ENCODE results near the gene NTNG2.

NTNG2 gene

GRCh38 chr9:132146575-132146974, 15.3 kb upstream of the NTNG2 start:
- no peak for DNase-seq (ENCODE audit: low read depth in 2 of 2)

GRCh38 chr9:132147331-132147730, 14.5 kb upstream of the NTNG2 start:
- DNase-seq (ENCODE audit: low read depth in 2 of 2): no peak

GRCh38 chr9:132147839-132148238, 14.0 kb upstream of the NTNG2 start:
- DNase-seq (ENCODE audit: low read depth in 2 of 2): no peak

DNA sequence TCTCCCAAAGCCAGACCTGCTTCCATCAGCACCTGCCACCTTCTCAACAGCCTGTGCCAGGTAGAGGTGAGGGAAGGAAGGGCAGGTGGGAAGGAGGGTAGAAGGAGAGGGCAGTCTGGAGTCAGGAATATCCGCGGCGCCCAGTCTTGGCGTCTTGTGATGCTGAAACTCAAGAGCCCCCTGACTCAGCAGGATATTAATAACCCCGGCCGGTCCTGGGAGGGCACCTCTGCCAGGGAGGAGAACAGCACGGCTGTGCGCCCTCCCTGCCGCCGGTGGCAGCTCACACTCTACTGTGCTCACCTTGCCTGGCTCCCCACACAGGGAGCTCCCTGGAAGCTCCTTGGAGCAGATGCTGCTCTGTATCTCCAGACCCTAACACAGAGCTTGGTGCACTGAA, 11.6 kb upstream of the NTNG2 start:
- no peak for DNase-seq (ENCODE audit: low read depth in 2 of 2)

GRCh38 chr9:132151118-132151517, 10.7 kb upstream of the NTNG2 start:
- DNase-seq (ENCODE audit: low read depth in 2 of 2): no peak

- DNase-seq (ENCODE audit: low read depth in 2 of 2): no peak
Measured at GRCh38 chr9:132152231-132152630, 9.6 kb upstream of the NTNG2 start.

GRCh38 chr9:132154863-132155567, 6.8 kb upstream of the NTNG2 start:
- no peak for DNase-seq (ENCODE audit: low read depth in 2 of 2)

GRCh38 chr9:132155568-132155895, 6.3 kb upstream of the NTNG2 start:
- no peak for DNase-seq (ENCODE audit: low read depth in 2 of 2)

GRCh38 chr9:132156262-132156661, 5.6 kb upstream of the NTNG2 start:
- DNase-seq (ENCODE audit: low read depth in 2 of 2): no peak

GRCh38 chr9:132157347-132158116, 4.3 kb upstream of the NTNG2 start:
- no peak for DNase-seq (ENCODE audit: low read depth in 2 of 2)

- DNase-seq (ENCODE audit: low read depth in 2 of 2): peak; percentile 24 to 34
Measured at GRCh38 chr9:132160802-132161742, 786 bp upstream of the NTNG2 start.

DNA sequence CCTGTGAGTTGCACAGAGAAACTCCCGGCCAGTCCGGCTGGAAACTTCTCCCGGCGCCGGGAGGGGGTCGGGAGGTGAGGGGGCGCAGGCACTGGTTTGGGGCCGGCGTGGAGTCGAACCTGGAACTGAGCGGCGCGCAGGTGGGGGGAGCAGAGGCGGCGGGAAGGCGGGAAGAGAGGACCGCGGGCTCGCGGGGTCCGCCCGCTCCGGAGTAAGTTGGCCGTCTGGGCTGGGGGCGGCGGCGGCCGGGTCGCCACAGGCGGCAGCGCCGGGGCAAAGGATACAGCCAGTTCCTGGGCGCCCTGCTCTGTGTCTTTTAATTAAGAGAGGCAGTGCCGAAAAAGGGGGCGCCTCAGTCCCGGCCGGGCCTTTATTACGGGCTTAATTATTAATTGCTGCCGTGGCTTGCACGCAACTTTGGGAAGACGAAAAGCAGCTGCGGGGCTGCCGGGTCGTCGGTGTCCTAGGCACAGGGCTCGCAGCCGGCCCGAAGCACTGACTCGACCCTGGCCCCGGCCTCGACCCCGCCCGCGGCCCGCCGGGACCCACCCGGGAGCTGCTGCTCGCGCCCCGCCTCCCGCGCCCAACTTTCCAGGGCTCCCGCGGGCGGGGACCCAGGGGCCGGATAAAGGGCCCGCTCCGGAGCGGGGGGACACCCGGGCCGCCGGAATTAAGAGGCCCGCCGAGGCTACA, 1.1 kb downstream of the NTNG2 start:
- no peak for DNase-seq (ENCODE audit: low read depth in 2 of 2)

DNA sequence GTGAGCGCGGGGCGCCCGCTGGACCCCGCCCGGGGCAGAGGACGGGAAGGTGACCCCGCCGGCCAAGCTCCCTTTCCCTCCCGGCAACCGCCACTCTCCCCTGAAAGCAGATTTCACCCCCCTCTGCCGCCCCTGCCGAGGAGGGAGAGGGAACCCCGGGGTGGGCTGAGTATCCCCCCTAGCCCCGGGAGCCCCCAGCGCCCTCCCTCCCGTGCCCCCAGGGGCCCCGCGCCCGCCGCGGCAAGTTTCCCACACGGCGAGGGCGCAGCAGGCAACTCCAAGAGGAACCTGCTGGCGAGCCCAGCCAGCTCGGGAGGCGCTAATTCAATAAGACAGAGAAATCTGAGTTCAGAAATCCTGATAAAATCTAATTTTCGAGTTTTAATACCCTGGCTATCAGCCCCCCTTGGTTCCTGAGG, 1.6 kb downstream of the NTNG2 start:
- DNase-seq (ENCODE audit: low read depth in 2 of 2): no peak

DNA sequence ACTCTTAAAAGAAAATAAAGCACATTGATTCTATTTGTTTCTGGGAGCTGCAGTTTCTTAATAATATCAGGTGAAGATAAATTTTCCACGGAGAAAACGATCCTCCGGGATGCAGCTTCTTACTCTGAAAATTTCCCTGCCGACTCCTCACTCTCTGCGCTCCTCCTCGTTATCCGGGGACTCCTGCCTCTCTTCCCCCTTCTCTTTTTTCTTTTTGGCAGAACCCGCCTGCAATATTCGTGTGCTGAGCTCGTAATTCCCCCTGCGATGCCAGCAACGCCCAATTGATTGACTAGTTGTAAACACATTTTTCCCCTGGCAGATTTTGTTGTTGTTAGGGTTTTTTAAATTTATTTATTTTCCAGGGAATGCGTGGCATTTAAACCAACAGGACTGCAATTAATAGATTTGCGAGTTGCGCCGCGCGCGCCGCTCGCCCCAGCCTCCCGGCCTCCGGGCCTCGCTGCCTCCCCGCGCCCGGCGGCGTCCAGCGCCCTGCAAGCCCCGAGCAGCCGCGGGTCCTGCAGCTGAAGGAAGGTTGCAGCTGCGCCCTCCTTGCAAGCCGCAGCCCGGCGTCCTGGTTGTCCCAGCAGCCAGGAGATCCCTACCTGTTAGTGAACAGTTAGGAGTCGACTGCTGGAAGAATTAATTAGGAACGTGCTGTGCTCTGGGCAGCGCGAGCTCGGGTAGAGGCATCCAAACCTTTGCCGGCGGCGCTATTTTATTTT, 2.2 kb downstream of the NTNG2 start:
- DNase-seq (ENCODE audit: low read depth in 2 of 2): no peak

GRCh38 chr9:132164604-132165362, 2.9 kb downstream of the NTNG2 start:
- DNase-seq (ENCODE audit: low read depth in 2 of 2): no peak

- DNase-seq (ENCODE audit: low read depth in 2 of 2): no peak
Measured at GRCh38 chr9:132166599-132166998, 4.7 kb downstream of the NTNG2 start.

- no peak for DNase-seq (ENCODE audit: low read depth in 2 of 2)
Measured at GRCh38 chr9:132167192-132167591, 5.3 kb downstream of the NTNG2 start.

GRCh38 chr9:132168347-132168746, 6.5 kb downstream of the NTNG2 start:
- DNase-seq (ENCODE audit: low read depth in 2 of 2): no peak

DNA sequence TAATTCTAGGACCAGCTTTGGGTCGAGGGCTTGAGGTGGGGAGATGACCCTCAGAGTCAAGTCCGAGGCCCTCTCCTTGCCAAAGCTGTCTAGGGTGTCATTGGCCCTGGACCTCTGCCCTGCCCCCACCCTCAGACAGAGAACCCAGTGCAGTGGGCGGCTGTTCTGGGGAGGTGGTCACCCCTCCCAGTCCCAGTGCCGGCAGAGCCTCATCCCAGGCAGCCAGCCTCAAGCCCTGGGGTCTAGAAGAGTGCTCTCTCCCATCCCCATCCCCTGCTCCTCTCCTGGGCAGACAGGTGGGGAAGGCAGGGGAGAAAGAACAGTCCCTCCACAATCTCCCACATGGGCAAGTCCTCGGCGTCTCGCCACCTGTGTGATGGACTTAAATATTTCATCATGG, 7.0 kb downstream of the NTNG2 start:
- no peak for DNase-seq (ENCODE audit: low read depth in 2 of 2)

DNA sequence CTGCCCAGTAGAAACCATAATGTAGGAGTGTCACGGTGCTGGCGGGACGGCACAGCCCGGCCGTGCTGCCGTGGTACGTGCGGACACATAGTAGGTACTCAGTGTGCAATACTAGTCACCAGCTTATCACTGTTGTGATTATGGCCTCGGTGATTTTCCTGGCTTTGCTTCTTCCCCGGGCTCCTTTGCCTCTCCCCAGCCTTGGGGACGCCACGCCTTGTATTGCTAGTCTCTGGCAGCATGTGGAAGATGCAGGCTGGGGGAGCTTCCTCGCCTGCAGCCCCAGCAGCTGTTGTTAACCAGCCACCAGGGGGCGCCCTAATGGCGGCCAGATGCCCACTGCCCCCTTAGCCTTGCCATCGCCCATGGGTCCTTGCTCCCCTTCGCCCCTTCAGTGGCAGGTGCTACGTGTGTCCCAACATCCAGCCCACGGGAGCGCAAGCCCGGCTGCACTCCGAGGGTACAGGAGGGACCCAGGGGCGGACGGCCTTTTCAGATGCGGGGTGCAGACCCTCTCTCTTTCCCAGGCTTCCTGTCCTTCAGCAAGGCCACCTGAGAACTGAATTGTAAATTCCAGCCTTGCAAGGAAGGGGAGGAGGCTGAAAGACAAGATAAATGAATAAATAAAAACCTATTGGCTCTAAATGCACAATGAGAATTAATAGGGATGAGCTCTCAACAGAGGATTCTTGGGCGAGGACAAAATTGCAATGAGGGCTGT, 8.0 kb downstream of the NTNG2 start:
- DNase-seq (ENCODE audit: low read depth in 2 of 2): peak; percentile 50 to 56

Measured in stimulated activated CD4-positive, alpha-beta T cell treated with anti-CD3 and anti-CD28 coated beads, Interleukin-1b, Interleukin-23, amount 100 ng/mL, for 4 hours (primary cell).